A673 (cell line): ENCODE data around the gene RNASE8. TPM values are rescaled to one million over a fixed set of nuclear protein-coding genes. Genes with fewer than 3 reads are reported as not detected.

Experiments
- BruUV-seq: library from RNA; stranded (reverse); fragments of 400-500 nt; replicated peaks from 2 replicates; lab custom pipeline; 2021; lab: Mats Ljungman, UMichigan
- CTCF ChIA-PET: fragments of 300-600 bp; sonication (Branson Sonifier 250); formaldehyde crosslinking; loops from one replicate; lab custom pipeline; 2022; ENCODE audit warnings: antibody characterized with exemption; lab: Charles Lee
- POLR2A ChIA-PET: fragments of 300-600 bp; sonication (Branson Sonifier 250); formaldehyde crosslinking; loops from one replicate; lab custom pipeline; 2022; ENCODE audit warnings: antibody characterized with exemption; ENCODE audit not compliant: low non-redundant PET; lab: Charles Lee
- DNase-seq: peaks from one replicate; pipeline ENCODE4 v3.0.0-alpha.2; 2015; ENCODE audit warnings: low spot score
- H3K27ac ChIP-seq: fragments of 200-600 bp; sonication (generic); 2 replicates; pipeline ENCODE4 v1.5.1; 2016; ENCODE audit warnings: mixed run types, low read depth, mild to moderate bottlenecking, mixed read lengths, antibody characterized with exemption, low read length; ENCODE audit not compliant: poor library complexity, severe bottlenecking
- H3K27me3 ChIP-seq: fragments of 200-600 bp; sonication (generic); replicated peaks from 2 replicates; pipeline ENCODE4 v1.6.1; 2017; ENCODE audit warnings: mixed run types, low read depth, mild to moderate bottlenecking, mixed read lengths, antibody characterized with exemption, low read length; ENCODE audit not compliant: insufficient read depth, poor library complexity
- H3K36me3 ChIP-seq: fragments of 200-600 bp; sonication (generic); 2 replicates; pipeline ENCODE4 v1.6.1; 2016; ENCODE audit warnings: mixed run types, mild to moderate bottlenecking, mixed read lengths, antibody characterized with exemption, low read length; ENCODE audit not compliant: insufficient read depth, poor library complexity, severe bottlenecking
- H3K4me1 ChIP-seq: fragments of 200-600 bp; sonication (generic); 2 replicates; pipeline ENCODE4 v1.6.1; 2017; ENCODE audit warnings: mixed run types, mild to moderate bottlenecking, mixed read lengths, antibody characterized with exemption, low read length; ENCODE audit not compliant: insufficient read depth, poor library complexity, severe bottlenecking
- H3K4me3 ChIP-seq: fragments of 200-600 bp; sonication (generic); 2 replicates; pipeline ENCODE4 v1.5.1; 2016; ENCODE audit warnings: low read depth, mixed run types, mild to moderate bottlenecking, mixed read lengths, low read length; ENCODE audit not compliant: poor library complexity, severe bottlenecking
- H3K9me3 ChIP-seq: fragments of 200-600 bp; sonication (generic); 2 replicates; pipeline ENCODE4 v1.6.1; 2016; ENCODE audit warnings: mixed run types, low read depth, mild to moderate bottlenecking, mixed read lengths, antibody characterized with exemption, low read length; ENCODE audit not compliant: poor library complexity, severe bottlenecking
- EZH2 ChIP-seq: fragments of 200-600 bp; sonication (generic); IDR thresholded peaks from 2 replicates; pipeline ENCODE4 v1.6.1; 2017; ENCODE audit warnings: borderline replicate concordance, low read depth, mild to moderate bottlenecking, mixed read lengths, antibody characterized with exemption, low read length; ENCODE audit not compliant: poor library complexity, severe bottlenecking
- intact Hi-C: fragments of 100-400 bp; cut with micrococcal nuclease; formaldehyde crosslinking; loops from one replicate; pipeline ENCODE4 v1.10.0; 2022; ENCODE audit not compliant: unreplicated experiment
- total RNA-seq: library from RNA; stranded (reverse); gene quantifications from 2 replicates; pipeline ENCODE4 v1.2.3, GENCODE V29; 2021
- TF ChIP-seq, protein P1 (sequence below): fragments of 300-800, 200-600 bp; sonication (generic); conservative IDR thresholded peaks from 2 replicates; pipeline ENCODE4 v1.5.1; 2017; ENCODE audit warnings: low read depth, mild to moderate bottlenecking, antibody characterized with exemption, low read length, moderate library complexity, mixed read lengths

Gene RNASE8
- total RNA-seq, 1 experiment from 2014 or later, result not detected

- TF ChIP-seq EZH2, result no peak
- TF ChIP-seq, protein P1, sequence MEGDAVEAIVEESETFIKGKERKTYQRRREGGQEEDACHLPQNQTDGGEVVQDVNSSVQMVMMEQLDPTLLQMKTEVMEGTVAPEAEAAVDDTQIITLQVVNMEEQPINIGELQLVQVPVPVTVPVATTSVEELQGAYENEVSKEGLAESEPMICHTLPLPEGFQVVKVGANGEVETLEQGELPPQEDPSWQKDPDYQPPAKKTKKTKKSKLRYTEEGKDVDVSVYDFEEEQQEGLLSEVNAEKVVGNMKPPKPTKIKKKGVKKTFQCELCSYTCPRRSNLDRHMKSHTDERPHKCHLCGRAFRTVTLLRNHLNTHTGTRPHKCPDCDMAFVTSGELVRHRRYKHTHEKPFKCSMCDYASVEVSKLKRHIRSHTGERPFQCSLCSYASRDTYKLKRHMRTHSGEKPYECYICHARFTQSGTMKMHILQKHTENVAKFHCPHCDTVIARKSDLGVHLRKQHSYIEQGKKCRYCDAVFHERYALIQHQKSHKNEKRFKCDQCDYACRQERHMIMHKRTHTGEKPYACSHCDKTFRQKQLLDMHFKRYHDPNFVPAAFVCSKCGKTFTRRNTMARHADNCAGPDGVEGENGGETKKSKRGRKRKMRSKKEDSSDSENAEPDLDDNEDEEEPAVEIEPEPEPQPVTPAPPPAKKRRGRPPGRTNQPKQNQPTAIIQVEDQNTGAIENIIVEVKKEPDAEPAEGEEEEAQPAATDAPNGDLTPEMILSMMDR, result no peak
Observed at GRCh38 chr14:21043974-21044618, 13.5 kb upstream of the RNASE8 start.

DNA sequence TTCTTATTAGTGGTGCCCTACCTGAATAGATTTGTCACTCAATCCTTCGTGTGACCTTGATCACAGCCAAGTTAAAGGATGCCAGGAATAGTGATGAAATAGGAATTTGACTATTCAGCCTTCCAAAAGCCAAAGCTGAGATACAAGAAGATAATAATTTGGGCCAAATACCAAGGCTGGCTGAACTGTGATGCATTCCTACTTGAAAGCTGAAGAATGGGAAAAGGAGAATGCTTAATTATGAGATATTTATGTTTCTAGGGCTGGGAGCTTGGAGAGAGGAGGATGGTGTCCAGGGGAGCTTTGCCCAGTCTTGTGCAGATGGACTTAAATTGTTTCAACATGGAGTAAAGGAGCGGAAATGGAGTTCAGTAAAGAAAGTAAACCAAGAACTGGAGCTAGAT is 10.2 kb upstream of the RNASE8 start:
- H3K9me3 ChIP-seq, result no peaks in the 10 kb centered on the region
- no peaks in the 10 kb centered on the region for H3K4me1 ChIP-seq
- BruUV-seq, result no TSS peak
- H3K4me3 ChIP-seq, result no peak overlapping the region
- ChIA-PET CTCF (no interaction called here), POLR2A (no interaction called here)
- TF ChIP-seq, protein P1, result no peak
- no peak for TF ChIP-seq EZH2
- no peak for DNase-seq
- no peaks in the 10 kb centered on the region for H3K36me3 ChIP-seq
- H3K27me3 ChIP-seq, result no peaks in the 10 kb centered on the region
- H3K27ac ChIP-seq, result no peak overlapping the region
- intact Hi-C loops, result no loop called here

More at GRCh38 chr14:21043974-21044618, 13.5 kb upstream of the RNASE8 start:
- ChIA-PET CTCF (no interaction called here), POLR2A (no interaction called here)
- Histone ChIP-seq H3K27me3 (no peaks in the 10 kb centered on the region), H3K4me3 (no peak overlapping the region), H3K4me1 (no peaks in the 10 kb centered on the region), H3K36me3 (no peaks in the 10 kb centered on the region), H3K27ac (no peak overlapping the region), H3K9me3 (no peaks in the 10 kb centered on the region)
- peak; percentile 10 for DNase-seq
- BruUV-seq, result no TSS peak
- intact Hi-C loops, result no loop called here

- Histone ChIP-seq H3K9me3 (no peaks in the 10 kb centered on the region), H3K36me3 (no peaks in the 10 kb centered on the region), H3K27ac (no peak overlapping the region), H3K4me3 (no peak overlapping the region), H3K4me1 (no peaks in the 10 kb centered on the region), H3K27me3 (no peaks in the 10 kb centered on the region)
- no peak for DNase-seq
- intact Hi-C loops, result no loop called here
- TF ChIP-seq, protein P1, result no peak
- TF ChIP-seq EZH2, result no peak
- POLR2A ChIA-PET, result no interaction called here
- CTCF ChIA-PET, result no interaction called here
- BruUV-seq, result no TSS peak
Observed at GRCh38 chr14:21048638-21049037, 9.0 kb upstream of the RNASE8 start.
